ENCODE measurements around the gene DEGS2.

DNA sequence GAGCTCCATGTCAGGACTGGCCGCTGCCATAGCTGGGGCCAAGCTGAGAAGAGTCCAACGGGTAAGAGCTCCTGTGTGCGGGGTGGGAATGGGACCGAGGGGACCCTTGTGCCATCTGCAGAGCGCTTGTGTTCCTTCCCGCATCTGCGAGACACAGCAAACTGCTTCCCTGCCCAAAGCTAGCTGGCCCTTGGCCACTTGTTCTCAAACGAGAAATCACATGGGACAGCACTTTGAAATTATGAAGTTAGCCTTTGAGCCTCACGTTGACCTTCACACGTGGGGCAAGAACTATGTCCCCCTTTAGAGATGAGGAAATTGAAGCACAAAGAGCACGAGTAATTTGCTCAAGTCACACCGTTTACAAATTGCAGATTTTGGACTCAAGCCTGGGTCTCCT is 30.8 kb downstream of the DEGS2 start:
- no peak for TF ChIP-seq POLR2A (IDR thresholded peaks at IDR 0.05; ENCODE audit: extremely low read depth, insufficient read length)
- TF ChIP-seq, protein P1, sequence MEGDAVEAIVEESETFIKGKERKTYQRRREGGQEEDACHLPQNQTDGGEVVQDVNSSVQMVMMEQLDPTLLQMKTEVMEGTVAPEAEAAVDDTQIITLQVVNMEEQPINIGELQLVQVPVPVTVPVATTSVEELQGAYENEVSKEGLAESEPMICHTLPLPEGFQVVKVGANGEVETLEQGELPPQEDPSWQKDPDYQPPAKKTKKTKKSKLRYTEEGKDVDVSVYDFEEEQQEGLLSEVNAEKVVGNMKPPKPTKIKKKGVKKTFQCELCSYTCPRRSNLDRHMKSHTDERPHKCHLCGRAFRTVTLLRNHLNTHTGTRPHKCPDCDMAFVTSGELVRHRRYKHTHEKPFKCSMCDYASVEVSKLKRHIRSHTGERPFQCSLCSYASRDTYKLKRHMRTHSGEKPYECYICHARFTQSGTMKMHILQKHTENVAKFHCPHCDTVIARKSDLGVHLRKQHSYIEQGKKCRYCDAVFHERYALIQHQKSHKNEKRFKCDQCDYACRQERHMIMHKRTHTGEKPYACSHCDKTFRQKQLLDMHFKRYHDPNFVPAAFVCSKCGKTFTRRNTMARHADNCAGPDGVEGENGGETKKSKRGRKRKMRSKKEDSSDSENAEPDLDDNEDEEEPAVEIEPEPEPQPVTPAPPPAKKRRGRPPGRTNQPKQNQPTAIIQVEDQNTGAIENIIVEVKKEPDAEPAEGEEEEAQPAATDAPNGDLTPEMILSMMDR (IDR thresholded peaks at IDR 0.05; ENCODE audit: low read depth, low read length), result no peak
- TF ChIP-seq, protein P2, sequence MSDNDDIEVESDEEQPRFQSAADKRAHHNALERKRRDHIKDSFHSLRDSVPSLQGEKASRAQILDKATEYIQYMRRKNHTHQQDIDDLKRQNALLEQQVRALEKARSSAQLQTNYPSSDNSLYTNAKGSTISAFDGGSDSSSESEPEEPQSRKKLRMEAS (IDR thresholded peaks at IDR 0.05; ENCODE audit: low read depth, low read length), result no peak
